OCI-LY7 (cell line): ENCODE results near the gene CFAP61.

Experiments
- CTCF ChIP-seq: fragments of 200-600 bp; sonication (generic); conservative IDR thresholded peaks from 2 replicates; pipeline ENCODE4 v1.5.1; 2014; ENCODE audit warnings: mild to moderate bottlenecking, antibody characterized with exemption, low read length, moderate library complexity, mixed read lengths
- EZH2phosphoT487 ChIP-seq: fragments of 200-600 bp; sonication (generic); IDR thresholded peaks from 2 replicates; pipeline ENCODE4 v1.6.1; 2018; ENCODE audit warnings: low read depth, borderline replicate concordance, mild to moderate bottlenecking, mixed run types, antibody characterized with exemption, low read length, moderate library complexity, mixed read lengths

- TF ChIP-seq CTCF (no peak), EZH2phosphoT487 (no peak)
These were observed 132.4 kb downstream of the CFAP61 start for GRCh38 chr20:20184706-20185105.
